GM13977 (cell line): Measurements from ENCODE around the gene CCL1.

Source experiments
- DNase-seq: peaks from one replicate; pipeline ENCODE4 v3.0.0; 2012; ENCODE audit warnings: low spot score
- in situ Hi-C: fragments of 300-500 bp; cut with MboI; formaldehyde crosslinking; loops from one replicate; pipeline ENCODE4 v1.12.0; 2022; ENCODE audit warnings: low sequenced_read_pairs, low pct_unique_long_range_greater_than_20kb, mixed read lengths, inconsistent platforms; ENCODE audit not compliant: unreplicated experiment
- TF ChIP-seq, protein P1 (sequence below): IDR thresholded peaks from 2 replicates; pipeline ENCODE4 v1.5.1; 2012; ENCODE audit warnings: mild to moderate bottlenecking, control low read depth; ENCODE audit not compliant: insufficient read depth; ENCODE audit errors: extremely low read depth, missing control alignments

The CCL1 gene

DNA sequence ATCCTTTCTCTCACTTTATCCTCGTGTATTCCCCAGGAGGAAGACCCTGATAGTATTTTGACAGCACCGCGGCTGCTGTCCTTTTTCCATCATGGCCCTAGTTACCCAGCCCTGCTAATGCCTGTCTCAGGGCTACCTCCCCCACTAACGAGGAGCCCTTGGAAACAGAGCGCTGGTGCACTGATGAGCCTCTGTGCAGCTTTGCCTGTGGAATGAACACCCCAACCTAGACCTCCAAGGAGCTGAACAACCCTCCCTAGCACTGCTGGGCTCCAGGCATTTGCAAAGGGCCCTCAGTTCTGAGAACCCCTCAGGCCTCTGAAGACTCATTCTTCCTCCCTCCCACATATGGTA is 23.3 kb upstream of the CCL1 start:
- in situ Hi-C loops, result no loop called here
- DNase-seq, result no peak
- TF ChIP-seq, protein P1, sequence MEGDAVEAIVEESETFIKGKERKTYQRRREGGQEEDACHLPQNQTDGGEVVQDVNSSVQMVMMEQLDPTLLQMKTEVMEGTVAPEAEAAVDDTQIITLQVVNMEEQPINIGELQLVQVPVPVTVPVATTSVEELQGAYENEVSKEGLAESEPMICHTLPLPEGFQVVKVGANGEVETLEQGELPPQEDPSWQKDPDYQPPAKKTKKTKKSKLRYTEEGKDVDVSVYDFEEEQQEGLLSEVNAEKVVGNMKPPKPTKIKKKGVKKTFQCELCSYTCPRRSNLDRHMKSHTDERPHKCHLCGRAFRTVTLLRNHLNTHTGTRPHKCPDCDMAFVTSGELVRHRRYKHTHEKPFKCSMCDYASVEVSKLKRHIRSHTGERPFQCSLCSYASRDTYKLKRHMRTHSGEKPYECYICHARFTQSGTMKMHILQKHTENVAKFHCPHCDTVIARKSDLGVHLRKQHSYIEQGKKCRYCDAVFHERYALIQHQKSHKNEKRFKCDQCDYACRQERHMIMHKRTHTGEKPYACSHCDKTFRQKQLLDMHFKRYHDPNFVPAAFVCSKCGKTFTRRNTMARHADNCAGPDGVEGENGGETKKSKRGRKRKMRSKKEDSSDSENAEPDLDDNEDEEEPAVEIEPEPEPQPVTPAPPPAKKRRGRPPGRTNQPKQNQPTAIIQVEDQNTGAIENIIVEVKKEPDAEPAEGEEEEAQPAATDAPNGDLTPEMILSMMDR, result no peak

DNA sequence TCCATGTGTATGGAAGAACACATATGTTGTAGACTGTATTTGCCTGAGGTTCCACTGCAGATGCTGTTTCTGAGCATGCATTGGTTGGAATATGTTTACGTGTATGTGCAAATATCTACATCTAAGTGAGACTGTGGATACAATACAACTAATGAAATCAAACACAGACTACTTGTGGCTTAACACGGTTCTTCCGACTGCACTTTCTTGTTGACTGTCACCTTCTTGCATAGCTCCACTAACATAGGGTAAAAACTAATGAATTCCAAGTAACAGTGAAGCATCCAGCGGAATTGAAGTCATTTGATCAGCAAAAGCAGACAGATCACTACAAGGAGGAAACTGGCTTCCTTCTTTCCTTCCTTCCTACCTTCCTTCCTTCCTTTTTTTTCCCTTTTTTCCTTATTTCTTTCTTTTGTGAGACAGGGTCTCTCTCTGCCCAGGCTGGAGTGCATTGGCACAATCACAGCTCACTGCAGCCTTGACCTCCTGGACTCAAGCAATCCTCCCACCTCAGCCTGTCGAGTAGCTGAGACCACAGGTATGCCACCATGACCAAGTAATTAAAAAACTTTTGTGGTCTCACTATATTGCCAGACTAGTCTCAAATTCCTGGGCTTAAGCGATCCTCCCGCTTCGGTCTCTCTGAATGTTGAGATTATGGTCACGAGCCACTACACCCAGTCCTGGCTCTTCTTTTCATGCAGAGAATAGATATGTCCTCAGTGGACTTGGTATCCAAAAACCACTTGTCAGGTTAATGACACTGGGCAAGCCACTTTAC is 22.0 kb upstream of the CCL1 start:
- DNase-seq, result no peak
- in situ Hi-C loops, result no loop called here
- TF ChIP-seq, protein P1, result no peak

DNA sequence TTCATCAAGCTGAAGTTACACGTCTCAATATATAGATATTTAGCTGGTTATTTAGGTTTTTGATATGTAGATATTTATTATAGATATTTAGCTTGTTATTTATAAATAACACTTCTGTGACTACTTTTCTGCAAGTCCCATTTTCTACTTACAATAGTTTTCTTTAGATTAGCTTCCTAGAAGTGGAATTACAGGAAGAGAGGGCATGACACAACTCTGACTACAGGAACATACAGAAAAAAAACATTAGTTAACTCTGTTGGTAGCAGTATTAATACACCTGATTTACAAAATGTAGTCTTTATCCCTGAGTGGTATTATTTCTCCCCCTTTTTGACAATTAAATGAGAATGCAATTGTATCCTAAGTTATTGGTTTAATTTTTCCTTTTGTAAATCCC is 21.2 kb upstream of the CCL1 start:
- no peak for DNase-seq
- TF ChIP-seq, protein P1, result no peak

DNA sequence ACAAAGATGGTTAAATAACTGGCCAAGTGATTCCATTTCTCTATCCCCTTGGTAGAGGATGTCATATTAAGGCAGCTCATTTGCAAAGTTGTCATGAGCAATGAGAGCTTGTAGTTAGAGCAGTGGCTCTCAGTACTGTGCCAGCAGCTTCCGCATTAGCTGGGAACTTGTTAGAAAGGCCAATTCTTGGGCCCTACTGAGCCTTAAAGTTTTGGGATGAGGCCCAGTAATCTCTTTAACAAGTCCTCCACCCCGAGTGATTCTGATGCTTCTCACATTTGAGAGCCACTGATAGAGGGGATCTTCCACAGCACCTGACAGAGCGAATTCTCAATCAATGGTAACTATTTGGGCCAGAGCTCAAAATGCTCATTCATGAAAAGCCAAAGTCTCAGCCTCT is 20.2 kb upstream of the CCL1 start:
- TF ChIP-seq, protein P1, result no peak
- no peak for DNase-seq
- in situ Hi-C loops, result no loop called here

More for the DNA sequence above, 21.2 kb upstream of the CCL1 start:
- in situ Hi-C loops, result no loop called here

DNA sequence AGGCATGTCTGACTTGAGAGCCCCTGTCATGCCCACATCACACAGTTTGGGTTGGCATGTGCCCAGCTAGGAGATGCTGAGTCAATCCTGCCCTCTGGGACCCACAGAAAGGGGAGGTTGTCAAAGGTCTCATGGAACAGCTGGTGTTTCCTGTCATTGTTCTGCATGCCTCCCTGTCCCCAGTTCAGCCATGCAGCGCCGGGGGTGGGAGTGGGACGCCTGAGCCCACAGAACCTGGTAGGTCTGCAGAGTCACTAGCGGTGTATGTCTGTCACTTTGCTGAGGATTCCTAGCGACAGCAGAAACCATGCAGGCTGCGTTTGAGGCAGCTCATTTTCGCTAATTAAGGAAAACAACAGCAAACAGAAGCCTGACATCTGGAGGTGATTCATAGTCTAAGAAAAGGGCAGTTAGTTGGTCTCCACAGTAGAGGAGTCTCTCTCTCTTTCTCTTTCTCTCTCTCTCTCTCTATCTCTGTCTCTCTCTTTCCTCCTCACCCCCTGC is 19.6 kb upstream of the CCL1 start:
- no peak for DNase-seq

DNA sequence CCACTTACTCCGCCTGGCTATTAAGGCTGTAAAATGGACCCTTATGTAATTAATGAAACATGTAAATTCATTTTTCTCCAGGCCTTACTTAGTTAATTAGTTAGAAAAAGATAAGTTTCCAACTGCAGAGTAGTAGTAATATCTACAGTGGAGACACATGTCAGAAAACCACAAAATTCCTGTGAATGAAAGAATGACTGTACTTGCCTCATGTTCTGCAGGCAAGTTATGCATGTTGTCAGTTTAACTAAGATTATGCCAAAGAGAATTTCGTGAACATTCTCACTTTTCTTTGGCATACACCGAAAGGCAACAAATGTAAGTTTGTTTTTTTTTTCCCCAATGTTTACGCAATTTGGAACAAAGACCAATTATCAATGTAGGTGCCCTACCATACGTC is 16.8 kb upstream of the CCL1 start:
- TF ChIP-seq, protein P1, result no peak
- no peak for DNase-seq
- in situ Hi-C loops, result no loop called here

More for the DNA sequence above, 19.6 kb upstream of the CCL1 start:
- in situ Hi-C loops, result no loop called here
- TF ChIP-seq, protein P1, result no peak
